GM21367 (cell line): ENCODE data around the gene LRRC3B.

ENCODE experiments used
- ATAC-seq: cut with Tn5 transposase; IDR thresholded peaks from one replicate; pipeline ENCODE4 v1.9.1; 2021; ENCODE audit not compliant: unreplicated experiment

Gene LRRC3B

GRCh38 chr3:26630669-26631389, 8.3 kb downstream of the LRRC3B start:
- ATAC-seq = no peak

- no peak for ATAC-seq
Measured at GRCh38 chr3:26631390-26631738, 8.8 kb downstream of the LRRC3B start.

- ATAC-seq = no peak
Measured at GRCh38 chr3:26634601-26635000, 12.0 kb downstream of the LRRC3B start.

- ATAC-seq = no peak
Measured at GRCh38 chr3:26636096-26636727, 13.6 kb downstream of the LRRC3B start.

GRCh38 chr3:26637698-26638097, 15.1 kb downstream of the LRRC3B start:
- no peak for ATAC-seq

GRCh38 chr3:26638113-26638512, 15.5 kb downstream of the LRRC3B start:
- no peak for ATAC-seq

- no peak for ATAC-seq
Measured at GRCh38 chr3:26639339-26639738, 16.8 kb downstream of the LRRC3B start.

- ATAC-seq = no peak
Measured at GRCh38 chr3:26647078-26647477, 24.5 kb downstream of the LRRC3B start.

GRCh38 chr3:26648461-26648860, 25.9 kb downstream of the LRRC3B start:
- ATAC-seq = no peak

- ATAC-seq = no peak
Measured at GRCh38 chr3:26652164-26652563, 29.6 kb downstream of the LRRC3B start.

- ATAC-seq = no peak
Measured at GRCh38 chr3:26653811-26654425, 31.3 kb downstream of the LRRC3B start.

- ATAC-seq = no peak
Measured at GRCh38 chr3:26655231-26655630, 32.7 kb downstream of the LRRC3B start.

GRCh38 chr3:26657348-26657976, 34.9 kb downstream of the LRRC3B start:
- ATAC-seq = no peak

- no peak for ATAC-seq
Measured at GRCh38 chr3:26668171-26668570, 45.6 kb downstream of the LRRC3B start.

GRCh38 chr3:26668696-26669095, 46.1 kb downstream of the LRRC3B start:
- no peak for ATAC-seq

- no peak for ATAC-seq
Measured at GRCh38 chr3:26675336-26675735, 52.8 kb downstream of the LRRC3B start.

- no peak for ATAC-seq
Measured at GRCh38 chr3:26681632-26682031, 59.1 kb downstream of the LRRC3B start.

GRCh38 chr3:26682406-26682805, 59.8 kb downstream of the LRRC3B start:
- no peak for ATAC-seq

GRCh38 chr3:26683902-26684301, 61.3 kb downstream of the LRRC3B start:
- ATAC-seq = no peak

- no peak for ATAC-seq
Measured at GRCh38 chr3:26687466-26687865, 64.9 kb downstream of the LRRC3B start.

- no peak for ATAC-seq
Measured at GRCh38 chr3:26699553-26699952, 77.0 kb downstream of the LRRC3B start.

GRCh38 chr3:26703519-26703918, 80.9 kb downstream of the LRRC3B start:
- ATAC-seq = no peak
